ENCODE data around the gene TSPAN2.
A peak's percentile ranks its signal among the peaks of the same experiment; 100 is the strongest.

Gene TSPAN2

GRCh38 chr1:115089420-115090185 lies at the start of gene TSPAN2:
Gene TSPAN2 (minus strand): TSS chr1:115089503. CDS start chr1:115089432, 71 bp downstream.
- DNase-seq (ENCODE audit: low spot score) = peak; percentile 38

DNA sequence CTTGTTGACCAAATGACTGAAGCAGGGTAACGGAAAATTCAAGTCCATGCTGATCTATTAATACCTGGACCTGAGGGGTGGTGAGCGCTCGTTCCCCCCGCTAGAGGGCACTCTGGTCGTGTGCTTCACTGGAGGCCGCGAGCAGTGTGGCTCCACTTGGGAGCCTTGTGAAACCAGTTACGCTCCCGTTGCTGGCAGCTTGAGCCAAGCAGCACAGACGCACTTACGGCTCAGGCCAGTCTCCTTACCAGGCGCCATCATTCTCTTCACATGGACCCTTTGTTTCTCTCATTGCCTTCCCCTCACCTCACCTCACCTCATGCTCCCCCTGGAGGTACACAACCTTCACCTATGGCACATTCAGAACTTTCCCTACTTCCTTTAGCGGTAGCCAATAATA lies 49.7 kb upstream of the TSPAN2 start:
- DNase-seq (ENCODE audit: low spot score) = peak; percentile 82

DNA sequence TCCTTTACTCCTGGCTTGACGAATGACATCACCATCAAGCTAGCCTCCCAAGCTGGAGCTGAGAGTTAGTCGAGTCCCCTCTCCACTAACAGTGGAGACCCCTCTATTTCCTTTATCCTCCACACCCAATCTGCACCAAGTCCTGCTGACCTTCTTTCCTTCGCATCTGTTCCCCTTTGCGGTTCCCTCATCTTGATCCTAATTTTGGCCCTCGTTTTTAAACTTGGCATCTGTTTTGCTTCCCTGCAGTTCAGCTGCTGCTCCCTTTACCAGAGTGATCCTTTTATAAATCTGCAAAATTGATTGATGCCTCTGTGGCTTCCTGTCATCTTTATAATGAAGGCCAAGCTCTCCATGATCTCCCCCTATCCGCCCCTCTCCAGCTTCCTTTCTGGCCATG lies 49.0 kb upstream of the TSPAN2 start:
- no peak for DNase-seq (ENCODE audit: low spot score)

DNA sequence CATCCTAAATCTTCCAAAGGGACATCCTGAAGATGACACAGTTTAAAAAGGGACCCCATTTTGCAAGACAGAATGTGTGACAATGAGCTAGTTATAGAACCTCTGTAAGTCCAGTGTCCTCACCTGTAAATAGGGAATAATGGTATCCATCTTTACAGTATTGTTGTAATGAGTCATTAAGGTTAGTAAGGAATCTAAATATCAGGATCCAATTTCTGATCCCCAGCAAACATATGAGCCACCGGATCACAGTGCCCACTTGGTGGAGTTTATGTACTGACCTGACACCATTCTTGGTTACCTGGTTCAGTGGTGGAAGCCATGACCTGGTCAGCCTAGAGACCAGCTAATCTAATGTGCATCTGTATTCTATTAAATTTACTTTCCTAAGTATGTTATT lies 47.9 kb upstream of the TSPAN2 start:
- DNase-seq (ENCODE audit: low spot score) = no peak

GRCh38 chr1:115136706-115137105 lies 47.4 kb upstream of the TSPAN2 start:
- DNase-seq (ENCODE audit: low spot score) = no peak

- no peak for DNase-seq (ENCODE audit: low spot score)
These were observed 46.8 kb upstream of the TSPAN2 start for GRCh38 chr1:115136106-115136505.

- DNase-seq (ENCODE audit: low spot score) = no peak
These were observed 46.4 kb upstream of the TSPAN2 start for GRCh38 chr1:115135681-115136080.

DNA sequence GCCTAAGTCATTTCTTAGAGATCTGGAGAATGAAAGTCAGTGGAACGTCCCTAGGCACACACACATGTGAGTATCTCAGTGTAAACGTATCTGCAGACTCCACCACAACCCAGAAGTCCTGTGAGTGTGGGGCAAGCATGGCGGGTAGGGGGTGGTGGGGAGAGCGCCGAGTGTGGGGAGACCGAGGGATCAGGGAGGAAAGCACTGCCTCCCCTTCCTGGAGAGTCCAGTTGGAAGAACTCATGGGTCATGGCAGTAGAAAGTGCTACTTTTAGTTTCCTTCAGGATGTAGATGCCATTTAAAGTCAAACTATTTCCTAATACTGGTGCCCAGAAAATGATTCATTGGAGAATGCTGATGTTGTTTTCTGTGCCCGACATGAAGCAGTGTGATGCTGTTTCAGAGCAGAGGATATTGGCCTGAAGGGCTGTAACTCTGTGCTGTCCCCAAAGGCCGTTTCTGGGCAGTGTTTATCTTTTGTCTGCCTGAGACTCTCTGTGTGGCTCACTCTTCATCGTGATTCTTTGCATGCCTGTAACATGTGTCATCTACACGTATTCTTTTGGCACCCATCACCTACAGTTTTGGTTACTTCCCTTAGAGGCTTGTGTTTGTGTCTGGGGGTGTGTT lies 45.7 kb upstream of the TSPAN2 start:
- peak; percentile 51 for DNase-seq (ENCODE audit: low spot score)

DNA sequence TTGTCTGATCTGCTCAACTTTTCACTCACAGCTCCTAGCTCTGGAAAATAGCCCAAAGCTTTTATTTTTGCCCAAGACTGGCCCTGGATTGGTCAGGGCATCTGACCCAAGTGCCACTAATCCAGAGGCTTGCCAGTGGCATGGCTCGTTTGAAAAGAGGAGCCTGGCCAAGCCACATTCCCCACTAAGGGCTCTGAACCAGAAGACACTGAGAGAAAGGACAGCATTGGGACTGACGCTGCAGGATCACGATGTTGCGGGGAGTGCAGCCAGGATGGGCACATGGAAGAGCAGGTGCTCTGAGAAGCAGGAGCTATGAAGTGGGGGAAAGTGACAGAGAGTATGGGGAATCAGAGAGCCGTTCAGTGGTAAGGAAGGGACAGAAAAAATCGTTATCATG lies 44.9 kb upstream of the TSPAN2 start:
- DNase-seq (ENCODE audit: low spot score) = no peak

- no peak for DNase-seq (ENCODE audit: low spot score)
These were observed 44.1 kb upstream of the TSPAN2 start for GRCh38 chr1:115133440-115133839.

GRCh38 chr1:115130786-115131185 lies 41.5 kb upstream of the TSPAN2 start:
- DNase-seq (ENCODE audit: low spot score) = no peak

GRCh38 chr1:115129071-115129640 lies 39.9 kb upstream of the TSPAN2 start:
- no peak for DNase-seq (ENCODE audit: low spot score)

DNA sequence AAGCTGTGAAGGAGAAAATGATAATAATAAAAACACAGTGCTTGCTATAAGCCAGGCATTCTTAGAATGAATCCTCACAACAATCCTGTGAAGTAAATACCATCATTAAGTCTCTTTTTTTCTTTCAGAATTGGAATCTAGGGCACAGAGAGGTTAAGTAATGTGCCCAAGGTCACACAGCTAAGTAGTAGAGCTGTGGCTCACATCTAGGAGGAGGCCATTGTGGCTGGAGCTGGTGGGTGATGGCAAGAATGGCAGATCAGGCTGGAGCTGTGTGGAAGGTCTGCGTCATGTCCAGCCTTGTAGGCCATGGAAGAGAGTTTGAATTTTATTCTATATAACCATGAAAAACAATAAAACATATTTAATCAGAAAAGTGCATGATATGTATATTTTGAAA lies 38.2 kb upstream of the TSPAN2 start:
- no peak for DNase-seq (ENCODE audit: low spot score)

GRCh38 chr1:115126516-115126915 lies 37.2 kb upstream of the TSPAN2 start:
- DNase-seq (ENCODE audit: low spot score) = no peak

- no peak for DNase-seq (ENCODE audit: low spot score)
These were observed 33.8 kb upstream of the TSPAN2 start for GRCh38 chr1:115123116-115123515.

- no peak for DNase-seq (ENCODE audit: low spot score)
These were observed 32.5 kb upstream of the TSPAN2 start for GRCh38 chr1:115121793-115122192.

- no peak for DNase-seq (ENCODE audit: low spot score)
These were observed 31.0 kb upstream of the TSPAN2 start for GRCh38 chr1:115120296-115120695.

DNA sequence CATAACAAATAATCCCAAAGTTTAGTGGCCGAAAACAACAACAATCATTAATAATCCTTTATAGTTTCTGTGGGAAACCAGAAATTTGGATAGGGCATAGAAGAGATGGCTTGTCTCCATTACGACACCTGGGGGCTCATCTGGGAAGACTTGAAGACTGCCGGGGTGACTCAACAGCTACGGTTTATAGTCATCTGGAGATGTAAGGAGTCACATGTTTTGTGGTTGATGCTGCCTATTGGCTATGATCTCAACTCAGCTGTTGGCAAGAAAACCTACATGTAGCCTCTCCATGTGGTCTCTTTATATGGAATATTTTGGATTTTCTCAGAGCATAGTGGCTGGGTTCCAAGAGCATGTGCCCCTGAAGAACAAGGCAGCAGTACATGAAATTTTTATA lies 29.3 kb upstream of the TSPAN2 start:
- DNase-seq (ENCODE audit: low spot score) = no peak

DNA sequence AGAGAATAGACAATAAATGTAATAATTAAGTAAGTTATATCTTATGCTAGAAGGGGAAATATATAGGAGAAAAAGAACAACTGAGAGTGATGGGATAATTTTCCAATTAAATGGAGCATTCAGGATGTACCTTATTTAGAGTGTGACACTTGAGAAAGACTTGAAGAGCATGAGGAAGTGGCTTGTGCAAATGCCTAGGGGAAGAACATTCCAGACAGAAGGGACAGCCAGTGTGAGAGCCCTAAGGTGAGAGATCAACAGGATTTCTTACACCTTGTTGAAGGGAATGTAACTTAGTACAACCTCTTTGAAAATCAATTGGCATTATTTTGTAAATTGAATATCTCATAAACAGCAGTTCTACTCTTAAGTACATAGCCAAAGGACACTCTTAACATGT lies 28.8 kb upstream of the TSPAN2 start:
- DNase-seq (ENCODE audit: low spot score) = no peak

DNA sequence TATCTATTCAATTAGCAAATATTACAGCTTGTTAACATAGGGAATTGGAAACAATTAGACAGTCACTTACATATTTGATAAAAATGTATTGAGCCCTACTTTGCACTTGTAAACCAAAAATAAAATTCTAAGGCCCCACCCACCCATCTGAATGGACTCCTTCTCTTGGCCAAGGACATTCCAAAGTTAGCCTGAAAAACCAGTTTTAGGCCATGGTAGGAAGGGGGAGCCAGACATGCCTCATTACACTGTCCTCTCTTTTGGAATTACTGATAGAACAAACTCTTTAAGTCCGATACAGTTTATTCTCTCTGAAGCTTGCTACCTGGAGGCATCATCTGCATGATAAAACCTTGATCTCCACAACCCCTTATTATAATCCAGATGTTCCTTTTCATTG lies 28.0 kb upstream of the TSPAN2 start:
- no peak for DNase-seq (ENCODE audit: low spot score)

GRCh38 chr1:115116512-115116911 lies 27.2 kb upstream of the TSPAN2 start:
- DNase-seq (ENCODE audit: low spot score) = no peak

DNA sequence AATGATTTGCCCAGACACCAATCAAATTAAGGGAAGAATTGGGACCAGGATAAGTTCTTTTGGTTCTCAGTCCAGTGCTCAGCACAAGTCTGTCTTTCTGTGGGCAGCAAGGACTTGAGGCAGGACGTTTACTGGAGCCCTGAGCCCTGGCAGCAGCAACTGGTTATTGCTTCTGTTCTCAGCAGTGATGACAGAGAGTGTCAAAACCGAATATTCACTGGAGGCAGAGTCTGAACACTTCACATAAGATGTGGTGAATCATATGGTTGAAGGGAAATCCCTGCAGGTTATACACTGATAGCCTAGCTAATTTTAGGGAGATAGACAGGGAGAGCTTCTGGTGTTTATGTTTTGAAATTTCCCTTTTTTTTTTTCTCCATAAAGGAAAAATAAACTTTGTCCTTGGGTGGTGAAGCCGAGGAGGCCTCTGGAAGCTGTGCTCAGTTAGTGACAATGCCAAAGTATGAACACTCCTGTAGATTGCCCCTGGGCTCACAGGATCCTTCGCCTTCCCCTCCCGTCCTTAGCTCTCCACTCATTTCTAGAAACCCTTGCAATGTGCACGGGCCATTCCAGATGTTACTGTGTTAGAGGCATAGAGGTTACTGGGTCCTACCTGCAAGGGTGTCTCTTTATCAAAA lies 26.3 kb upstream of the TSPAN2 start:
- no peak for DNase-seq (ENCODE audit: low spot score)

DNA sequence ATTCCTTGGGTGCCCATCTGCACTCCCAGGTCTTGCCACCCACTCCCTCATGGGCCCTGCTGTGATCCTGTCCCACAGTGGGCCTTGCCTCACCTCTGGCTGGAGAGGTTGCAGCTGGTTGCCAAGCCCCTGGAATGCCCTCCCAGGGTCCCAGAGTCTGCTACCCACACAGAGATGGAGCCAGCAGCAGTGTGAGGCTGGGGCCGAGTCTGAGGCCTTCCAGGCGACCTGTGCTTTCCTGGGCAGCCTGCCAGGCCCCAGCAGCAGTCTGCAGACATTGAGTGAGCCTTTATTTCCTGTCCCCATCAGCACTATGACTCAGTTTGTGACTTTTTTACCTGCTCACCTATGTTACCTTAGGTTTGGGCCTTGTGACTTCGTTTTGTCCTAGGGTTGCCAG lies 25.0 kb upstream of the TSPAN2 start:
- DNase-seq (ENCODE audit: low spot score) = no peak

Data from SW480 (cell line).